Esophagus muscularis mucosa (tissue), 4 donors: ENCODE measurements around the gene ZBTB17. TPM values are rescaled to one million over a fixed set of nuclear protein-coding genes. Genes with fewer than 3 reads are reported as not detected.
"Not testable (repeated sequence)": the region's sequence is repeated elsewhere in the genome, so short reads cannot be mapped to it uniquely, and the experiment has no call there.

Experiments
- DNase-seq: peaks from one replicate; pipeline ENCODE4 v3.0.0-alpha.2; 2017; ENCODE audit errors: extremely low spot score
- H3K27ac ChIP-seq, 4 donors: fragments of 200-600 bp; sonication (generic); replicated peaks in 1 of 4; 1 replicate in 3 of 4; 2 replicates in 1 of 4; pipeline ENCODE4 v1.5.1; 2016 to 2019; ENCODE audit warnings: mild to moderate bottlenecking in 1 of 4
- H3K27me3 ChIP-seq, 4 donors: fragments of 200-600 bp; sonication (generic); one replicate each; pipeline versions ENCODE4 v1.5.1 to v1.6.0; 2016 to 2019
- H3K36me3 ChIP-seq, 4 donors: fragments of 200-600 bp; sonication (generic); one replicate each; pipeline ENCODE4 v1.5.1; 2016 to 2019
- H3K4me1 ChIP-seq, 4 donors: fragments of 200-600 bp; sonication (generic); one replicate each; pipeline ENCODE4 v1.5.1; 2016 to 2019
- H3K4me3 ChIP-seq, 4 donors: fragments of 200-600 bp; sonication (generic); 1 replicate in 2 of 4; 2 replicates in 2 of 4; pipeline ENCODE4 v1.5.1; 2016 to 2019; ENCODE audit warnings: mild to moderate bottlenecking in 4 of 4, moderate library complexity in 1 of 4
- H3K9me3 ChIP-seq, 4 donors: fragments of 200-600 bp; sonication (generic); 1 replicate in 3 of 4; 2 replicates in 1 of 4; pipeline ENCODE4 v1.5.1; 2016 to 2019
- EP300 ChIP-seq: sonication (generic); formaldehyde crosslinking; IDR thresholded peaks from one replicate; pipeline ENCODE4 v1.6.1; 2017; ENCODE audit warnings: antibody characterized with exemption
- POLR2A ChIP-seq: fragments of 450-650 bp; IDR thresholded peaks from one replicate; pipeline ENCODE4 v1.6.1; 2017; ENCODE audit warnings: antibody characterized with exemption, moderate library complexity, mild to moderate bottlenecking, low read depth
- POLR2AphosphoS5 ChIP-seq, 2 donors: sonication (generic); formaldehyde crosslinking; IDR thresholded peaks; one replicate each; pipeline ENCODE4 v1.6.1; 2017; ENCODE audit warnings: antibody characterized with exemption in 2 of 2
- WGBS: methylation state at CpG from one replicate; pipeline ENCODE4 v1.1.5; 2018; 5-methylcytosine and 5-hydroxymethylcytosine counted together
- intact Hi-C: fragments of 100-400 bp; cut with DNase I; formaldehyde crosslinking; loops from one replicate; pipeline ENCODE4 v1.15.1; 2023
- total RNA-seq, 4 donors: library from RNA; depleted of rRNA; stranded (reverse); fragments of >200 nt; gene quantifications; one replicate each; pipeline versions ENCODE4 v1.1.0 to v1.2.1, GENCODE V29; 2016
- TF ChIP-seq, protein P1 (sequence below), 3 experiments: fragments of 200-600 bp in 2 of 3; fragments of 450-650 bp in 1 of 3; sonication (generic) in 2 of 3; IDR thresholded peaks; one replicate each; pipeline ENCODE4 v1.5.1; 2017 to 2019; ENCODE audit warnings: antibody characterized with exemption in 3 of 3, mild to moderate bottlenecking in 2 of 3, moderate library complexity in 1 of 3

ZBTB17 gene
- total RNA-seq, 4 donors from 2014 or later: 29.5 to 40.8 (median 34.6) TPM

DNA sequence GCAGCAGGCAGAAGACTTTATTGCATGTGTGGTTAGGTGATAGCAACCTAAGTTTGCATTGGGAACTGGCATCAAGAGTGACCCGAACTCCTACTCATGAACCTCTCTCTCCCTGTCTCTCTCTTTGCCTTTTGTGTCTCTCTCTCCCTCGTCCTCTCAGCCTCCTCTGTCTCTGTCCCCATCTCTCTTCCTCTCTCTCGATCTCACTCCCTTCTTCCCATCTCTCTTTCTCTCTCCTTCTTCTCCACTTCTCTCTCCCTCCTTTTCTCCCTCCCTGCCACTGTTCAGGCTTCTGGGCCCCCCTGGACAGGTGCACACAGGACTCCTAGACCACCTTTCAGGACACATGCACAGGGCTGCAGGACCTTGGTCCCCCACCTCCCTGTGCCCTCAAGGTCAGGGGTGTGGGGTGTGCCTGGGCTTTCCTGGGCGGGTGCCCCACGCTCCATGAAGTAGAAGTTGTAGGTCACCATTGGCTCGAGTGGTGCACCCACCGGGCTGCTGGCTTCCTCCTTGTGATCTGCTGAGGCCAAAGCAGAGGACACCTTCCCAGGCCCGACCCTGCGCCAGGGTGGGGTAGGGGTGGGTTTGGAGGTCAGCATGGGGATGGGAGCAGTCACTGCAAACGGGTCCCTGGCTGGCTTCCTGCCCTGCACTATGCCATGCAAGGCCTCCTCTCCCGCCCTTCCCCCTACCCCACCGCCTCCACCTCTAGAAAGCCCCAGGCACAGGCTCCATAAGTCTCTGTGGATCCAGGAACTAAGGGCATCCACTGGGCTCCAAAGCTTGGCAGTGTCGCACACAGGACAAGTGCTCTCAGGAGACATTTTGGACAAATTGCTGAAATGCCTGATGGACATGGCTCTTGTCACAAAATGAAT, 13.2 kb upstream of the ZBTB17 start:
- no peak for DNase-seq
- Histone ChIP-seq H3K27me3 (no peaks in the 10 kb centered on the region), H3K9me3 (no peaks in the 10 kb centered on the region), H3K36me3 (no peaks in the 10 kb centered on the region), H3K4me3 (no peak overlapping the region), H3K27ac (no peak overlapping the region), H3K4me1 (peaks cover 0 to 19% (median 11%) of the 10 kb centered on the region in 4 donors)
- WGBS: 93% methylated on average over 10 of the region's 13 CpGs
- TF ChIP-seq POLR2A (no peak), POLR2AphosphoS5 (IDR thresholded peaks at IDR 0.05) (no peak), EP300 (no peak)
- TF ChIP-seq, protein P1, sequence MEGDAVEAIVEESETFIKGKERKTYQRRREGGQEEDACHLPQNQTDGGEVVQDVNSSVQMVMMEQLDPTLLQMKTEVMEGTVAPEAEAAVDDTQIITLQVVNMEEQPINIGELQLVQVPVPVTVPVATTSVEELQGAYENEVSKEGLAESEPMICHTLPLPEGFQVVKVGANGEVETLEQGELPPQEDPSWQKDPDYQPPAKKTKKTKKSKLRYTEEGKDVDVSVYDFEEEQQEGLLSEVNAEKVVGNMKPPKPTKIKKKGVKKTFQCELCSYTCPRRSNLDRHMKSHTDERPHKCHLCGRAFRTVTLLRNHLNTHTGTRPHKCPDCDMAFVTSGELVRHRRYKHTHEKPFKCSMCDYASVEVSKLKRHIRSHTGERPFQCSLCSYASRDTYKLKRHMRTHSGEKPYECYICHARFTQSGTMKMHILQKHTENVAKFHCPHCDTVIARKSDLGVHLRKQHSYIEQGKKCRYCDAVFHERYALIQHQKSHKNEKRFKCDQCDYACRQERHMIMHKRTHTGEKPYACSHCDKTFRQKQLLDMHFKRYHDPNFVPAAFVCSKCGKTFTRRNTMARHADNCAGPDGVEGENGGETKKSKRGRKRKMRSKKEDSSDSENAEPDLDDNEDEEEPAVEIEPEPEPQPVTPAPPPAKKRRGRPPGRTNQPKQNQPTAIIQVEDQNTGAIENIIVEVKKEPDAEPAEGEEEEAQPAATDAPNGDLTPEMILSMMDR (IDR thresholded peaks at IDR 0.05): no peak
- intact Hi-C loops: no loop called here

DNA sequence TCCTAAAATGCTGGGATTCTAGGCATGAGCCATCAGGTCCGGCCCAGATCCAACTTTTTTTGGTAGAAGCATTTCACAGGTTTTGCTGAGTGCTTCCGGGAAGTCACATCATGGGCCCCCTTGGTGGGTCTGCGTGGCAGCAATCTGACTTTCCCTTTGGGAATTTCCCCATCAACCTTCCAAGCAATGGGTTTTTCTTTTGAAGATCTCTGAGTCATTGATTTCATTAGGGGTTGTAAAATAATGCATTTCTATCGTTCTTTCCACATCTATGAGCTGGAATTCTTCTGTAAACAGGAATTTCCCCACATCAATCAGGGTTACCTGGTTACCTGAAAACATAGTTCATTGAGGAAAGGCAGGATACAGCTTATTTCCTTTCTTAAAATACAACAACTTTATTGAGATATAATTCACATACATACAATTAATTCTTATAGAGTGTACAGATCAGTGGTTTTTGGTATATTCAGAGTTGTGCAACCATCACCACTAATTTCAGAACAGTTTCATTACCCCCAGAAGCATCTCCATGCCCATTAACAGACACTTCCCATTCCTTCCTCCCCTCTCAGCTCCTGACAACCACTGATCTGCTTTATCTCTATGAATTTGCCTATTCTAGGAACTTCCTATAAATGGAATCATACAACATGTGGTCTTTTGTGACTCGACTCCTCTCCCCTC, 9.9 kb upstream of the ZBTB17 start:
- no peak for DNase-seq
- 61% methylated on average over 5 of the region's 5 CpGs for WGBS
- no peaks in the 10 kb centered on the region for H3K36me3 ChIP-seq
- no peaks in the 10 kb centered on the region for H3K27me3 ChIP-seq
- H3K27ac ChIP-seq: no peak overlapping the region
- H3K4me1 ChIP-seq: peaks cover 0 to 10% (median 7%) of the 10 kb centered on the region in 4 donors
- intact Hi-C loops: no loop called here
- no peak for TF ChIP-seq POLR2A
- TF ChIP-seq, protein P1 (IDR thresholded peaks at IDR 0.05): no peak
- TF ChIP-seq EP300: no peak
- no peak for TF ChIP-seq POLR2AphosphoS5 (IDR thresholded peaks at IDR 0.05)
- H3K9me3 ChIP-seq: no peaks in the 10 kb centered on the region
- no peak overlapping the region for H3K4me3 ChIP-seq

DNA sequence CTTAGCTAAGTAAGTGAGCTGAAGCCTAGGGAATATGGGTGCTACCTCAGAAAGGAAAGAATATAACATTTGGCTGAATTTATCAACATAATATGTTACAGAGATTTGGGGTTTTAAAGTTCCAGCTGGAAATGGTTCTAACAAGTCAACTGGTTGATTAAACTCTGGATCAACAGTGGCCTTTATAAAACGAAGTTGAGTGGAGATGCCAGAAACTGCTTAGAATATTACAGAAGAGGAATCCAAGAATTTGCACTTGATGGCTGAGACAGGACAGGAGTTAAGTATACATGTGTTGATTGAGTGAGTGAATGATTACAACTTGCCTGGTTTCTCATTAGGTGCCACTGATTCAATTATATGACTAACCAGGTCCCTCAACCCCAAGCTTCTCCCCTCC, 7.4 kb upstream of the ZBTB17 start:
- H3K9me3 ChIP-seq: no peaks in the 10 kb centered on the region
- no peak overlapping the region for H3K27ac ChIP-seq
- intact Hi-C loops: no loop called here
- H3K27me3 ChIP-seq: no peaks in the 10 kb centered on the region
- H3K4me3 ChIP-seq: no peak overlapping the region
- TF ChIP-seq POLR2A (no peak), POLR2AphosphoS5 (IDR thresholded peaks at IDR 0.05) (no peak), EP300 (no peak)
- TF ChIP-seq, protein P1 (IDR thresholded peaks at IDR 0.05): no peak
- DNase-seq: no peak
- H3K36me3 ChIP-seq: no peaks in the 10 kb centered on the region
- no peaks in the 10 kb centered on the region for H3K4me1 ChIP-seq
- WGBS: 24% methylated on average over 1 of the region's 1 CpG

- WGBS: 88% methylated on average over 3 of the region's 3 CpGs
- TF ChIP-seq POLR2A: no peak
- no peak for TF ChIP-seq EP300
- TF ChIP-seq POLR2AphosphoS5 (IDR thresholded peaks at IDR 0.05): no peak
- TF ChIP-seq, protein P1 (IDR thresholded peaks at IDR 0.05): no peak
- intact Hi-C loops: no loop called here
- H3K27me3 ChIP-seq: no peaks in the 10 kb centered on the region
- DNase-seq: no peak
- H3K36me3 ChIP-seq: no peaks in the 10 kb centered on the region
- no peak overlapping the region for H3K4me3 ChIP-seq
- no peak overlapping the region for H3K27ac ChIP-seq
- no peaks in the 10 kb centered on the region for H3K9me3 ChIP-seq
- H3K4me1 ChIP-seq: peaks cover 0 to under 1% (median 0%) of the 10 kb centered on the region in 4 donors
Measured at GRCh38 chr1:15981679-15982078, 5.8 kb upstream of the ZBTB17 start.

DNA sequence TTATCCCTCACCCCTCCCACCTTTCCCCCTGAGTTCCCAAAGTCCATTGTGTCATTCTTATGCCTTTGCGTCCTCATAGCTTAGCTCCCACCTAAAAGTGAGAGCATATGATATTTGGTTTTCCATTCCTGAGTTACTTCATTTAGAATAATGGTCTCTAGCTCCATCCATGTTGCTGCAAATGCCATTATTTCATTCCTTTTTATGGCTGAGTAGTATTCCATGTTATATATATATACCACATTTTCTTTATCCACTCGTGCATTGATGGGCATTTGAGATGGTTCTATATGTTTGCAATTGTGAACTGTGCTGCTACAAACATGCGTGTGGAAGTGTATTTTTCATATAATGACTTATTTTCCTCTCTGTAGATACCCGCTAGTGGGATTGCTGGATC, 2.0 kb upstream of the ZBTB17 start:
- not testable (repeated sequence) for H3K9me3 ChIP-seq, H3K4me3 ChIP-seq, DNase-seq, H3K27me3 ChIP-seq, H3K27ac ChIP-seq, H3K36me3 ChIP-seq
- 97% methylated on average over 4 of the region's 4 CpGs for WGBS
- intact Hi-C loops: loop anchor here (5.0 kb wide), 1 partner anchor 141 kb away; no protein-coding TSS in a partner anchor
- H3K4me1 ChIP-seq: peaks cover 10 to 32% (median 28%) of the 10 kb centered on the region in 4 donors
